Neutrophil (primary cell): ENCODE data around the gene RPE.

Experiments
- H3K27ac ChIP-seq: fragments of 200-600 bp; sonication (generic); 2 replicates; pipeline ENCODE4 v1.5.1; 2016; ENCODE audit warnings: mild to moderate bottlenecking, moderate library complexity
- H3K27me3 ChIP-seq: fragments of 200-600 bp; sonication (generic); 2 replicates; pipeline ENCODE4 v1.6.0; 2016; ENCODE audit warnings: mild to moderate bottlenecking
- H3K36me3 ChIP-seq: fragments of 200-600 bp; sonication (generic); 2 replicates; pipeline ENCODE4 v1.5.1; 2017
- H3K4me1 ChIP-seq, 2 experiments: fragments of 200-600 bp in 1 of 2; sonication (generic) in 1 of 2; 1 replicate in 1 of 2; 2 replicates in 1 of 2; pipeline versions ENCODE4 v1.5.1 to v1.6.1; 2013 to 2016; ENCODE audit warnings: low read depth in 1 of 2, low read length in 1 of 2, mild to moderate bottlenecking in 1 of 2, moderate library complexity in 1 of 2; ENCODE audit not compliant: control insufficient read depth in 1 of 2, insufficient read depth in 1 of 2
- H3K4me3 ChIP-seq, 2 experiments: fragments of 200-600 bp in 1 of 2; sonication (generic) in 1 of 2; 1 replicate in 1 of 2; 2 replicates in 1 of 2; pipeline ENCODE4 v1.5.1; 2013 to 2016; ENCODE audit warnings: low read depth in 1 of 2, low read length in 1 of 2, mild to moderate bottlenecking in 1 of 2, moderate library complexity in 1 of 2
- H3K9me3 ChIP-seq: fragments of 200-600 bp; sonication (generic); 2 replicates; pipeline ENCODE4 v1.5.1; 2016
- CTCF ChIP-seq: fragments of 200-600 bp; sonication (generic); IDR thresholded peaks from 2 replicates; pipeline ENCODE4 v1.5.1; 2016; ENCODE audit warnings: antibody characterized with exemption

RPE gene

GRCh38 chr2:209988010-209988409 lies 14.4 kb upstream of the RPE start:
- Histone ChIP-seq H3K27me3 (no peaks in the 10 kb centered on the region), H3K4me1 (peaks cover 15 to 27% of the 10 kb centered on the region in 2 experiments), H3K9me3 (no peaks in the 10 kb centered on the region), H3K27ac (no peak overlapping the region), H3K36me3 (no peaks in the 10 kb centered on the region), H3K4me3 (no peak overlapping the region)
- no peak for TF ChIP-seq CTCF

DNA sequence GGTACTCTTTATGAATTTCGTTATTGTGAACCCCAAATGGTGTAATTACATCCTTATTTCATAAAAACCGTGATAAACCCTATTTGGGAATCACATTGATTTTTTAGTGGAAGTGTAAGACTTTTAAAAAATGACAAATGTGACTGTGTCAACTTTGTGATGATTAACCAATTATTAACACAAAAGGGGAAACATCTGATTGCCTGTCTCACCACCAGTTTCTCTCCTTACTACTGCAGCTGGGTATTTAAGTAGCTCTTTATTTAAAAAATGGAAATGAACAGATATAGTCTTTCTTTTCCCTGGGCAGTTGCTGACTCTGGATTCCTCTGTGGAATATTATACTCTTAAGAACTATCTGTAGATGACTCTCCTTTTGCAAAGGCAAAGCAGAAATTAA lies 11.6 kb upstream of the RPE start:
- no peaks in the 10 kb centered on the region for H3K36me3 ChIP-seq
- no peaks in the 10 kb centered on the region for H3K27me3 ChIP-seq
- no peak overlapping the region for H3K27ac ChIP-seq
- TF ChIP-seq CTCF = no peak
- H3K4me3 ChIP-seq = no peak overlapping the region
- no peaks in the 10 kb centered on the region for H3K9me3 ChIP-seq
- peaks cover 11 to 22% of the 10 kb centered on the region in 2 experiments for H3K4me1 ChIP-seq

- H3K27me3 ChIP-seq = no peaks in the 10 kb centered on the region
- H3K9me3 ChIP-seq = no peaks in the 10 kb centered on the region
- H3K4me3 ChIP-seq = no peak overlapping the region
- no peak overlapping the region for H3K27ac ChIP-seq
- no peaks in the 10 kb centered on the region for H3K36me3 ChIP-seq
- H3K4me1 ChIP-seq = no peaks in the 10 kb centered on the region
- TF ChIP-seq CTCF = no peak
Observed at GRCh38 chr2:209993968-209994367, 8.5 kb upstream of the RPE start.

- Histone ChIP-seq H3K36me3 (no peaks in the 10 kb centered on the region), H3K27ac (no peak overlapping the region), H3K4me1 (peaks cover 18 to 21% of the 10 kb centered on the region in 2 experiments), H3K27me3 (no peaks in the 10 kb centered on the region), H3K9me3 (no peaks in the 10 kb centered on the region), H3K4me3 (no peak overlapping the region)
- no peak for TF ChIP-seq CTCF
Observed at GRCh38 chr2:209998596-209998995, 3.8 kb upstream of the RPE start.

GRCh38 chr2:210000464-210001324 lies 1.7 kb upstream of the RPE start:
- Histone ChIP-seq H3K4me1 (peaks cover 39 to 42% of the 10 kb centered on the region in 2 experiments), H3K9me3 (no peaks in the 10 kb centered on the region), H3K27me3 (no peaks in the 10 kb centered on the region), H3K4me3 (no peak overlapping the region), H3K36me3 (no peaks in the 10 kb centered on the region), H3K27ac (no peak overlapping the region)
- TF ChIP-seq CTCF = no peak
